ENCODE data around the gene POU3F1.

Gene POU3F1

DNA sequence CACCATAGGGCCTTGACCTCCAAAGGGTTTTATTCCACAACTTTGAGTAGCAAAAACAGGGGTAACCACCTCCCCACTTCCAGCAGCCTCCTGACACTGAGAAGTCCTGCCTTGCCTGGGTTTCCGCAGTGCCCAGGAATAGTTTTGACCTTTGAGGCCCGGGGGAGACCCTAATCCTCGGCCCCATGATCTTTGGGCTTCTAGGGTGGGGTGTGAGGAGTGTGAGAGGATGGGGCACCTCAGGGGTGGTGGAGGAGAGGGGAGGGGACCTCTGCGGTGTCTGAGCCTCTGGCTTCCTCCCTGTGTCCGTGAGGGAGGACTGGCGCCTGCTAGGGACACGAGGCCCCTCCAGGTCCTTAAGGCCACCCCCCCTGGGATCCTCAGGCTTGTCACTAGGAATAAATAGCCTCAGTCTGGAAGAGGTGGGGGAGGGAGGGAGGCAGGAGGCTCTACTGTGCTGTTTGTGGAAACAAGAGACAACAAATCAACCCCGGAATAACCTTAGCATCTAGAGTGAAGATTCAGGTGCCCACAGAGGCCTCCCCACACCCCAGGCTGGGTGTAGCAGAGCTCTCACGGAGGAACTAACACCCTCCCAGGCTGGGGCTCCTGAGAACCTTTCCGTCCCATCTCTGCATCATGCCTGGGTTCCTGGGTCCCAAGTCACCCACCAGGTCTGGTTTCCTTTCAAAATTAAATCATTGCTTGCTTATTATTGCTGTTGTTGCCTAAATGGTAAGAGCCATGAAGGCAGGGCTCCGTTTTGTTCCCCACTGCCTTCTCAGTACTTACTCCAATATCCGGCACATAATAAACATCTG is 40.4 kb downstream of the POU3F1 start:
- no peak for DNase-seq

DNA sequence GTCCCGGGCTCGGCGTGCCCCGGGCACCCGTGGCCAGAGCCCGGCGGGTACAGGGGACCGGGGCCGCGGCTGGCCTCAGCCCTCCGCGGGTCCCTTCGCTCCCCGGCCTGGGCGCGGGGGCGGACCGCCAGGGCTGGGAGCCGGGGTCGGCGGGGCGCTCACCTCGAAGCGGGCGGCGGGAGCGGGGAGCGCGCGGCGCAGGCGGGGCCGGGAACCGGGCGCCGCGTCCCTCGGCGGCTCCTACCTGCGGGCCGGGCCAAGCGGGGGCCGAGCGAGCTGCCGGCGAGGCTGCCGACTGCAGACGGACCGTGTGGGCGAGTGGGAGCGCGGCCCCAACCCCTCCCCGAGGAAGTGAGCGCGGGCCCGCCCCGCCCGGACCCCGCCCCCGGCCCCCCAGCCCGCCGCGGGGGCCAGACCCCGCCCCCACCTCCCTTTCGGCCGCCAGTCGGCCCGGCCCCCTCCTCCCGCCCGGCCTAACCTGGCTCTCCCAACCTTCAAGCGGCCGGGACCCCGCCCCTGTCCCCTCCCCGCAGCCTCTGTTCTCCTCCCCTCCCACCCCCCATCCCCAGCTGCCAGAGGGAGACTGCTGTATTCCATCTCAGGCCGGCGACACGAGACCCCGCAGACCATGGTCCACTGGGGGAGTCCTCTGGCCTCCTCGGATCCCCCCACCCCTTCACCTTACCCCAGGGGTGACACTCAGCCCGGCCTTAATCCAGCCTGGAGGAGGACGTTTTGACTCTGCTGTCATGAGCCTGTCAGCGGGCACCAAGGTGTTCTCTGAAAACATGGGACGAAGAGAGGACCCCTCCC is 41.2 kb downstream of the POU3F1 start, which contains the start of gene FHL3:
Gene FHL3, minus strand, starts transcription at position 320 of the 813 bp plus-strand sequence. CDS start 6,102 bp downstream, outside the sequence.
- peak in 3 of 58 donors; percentile 18 to 66 (median 32) for DNase-seq

DNA sequence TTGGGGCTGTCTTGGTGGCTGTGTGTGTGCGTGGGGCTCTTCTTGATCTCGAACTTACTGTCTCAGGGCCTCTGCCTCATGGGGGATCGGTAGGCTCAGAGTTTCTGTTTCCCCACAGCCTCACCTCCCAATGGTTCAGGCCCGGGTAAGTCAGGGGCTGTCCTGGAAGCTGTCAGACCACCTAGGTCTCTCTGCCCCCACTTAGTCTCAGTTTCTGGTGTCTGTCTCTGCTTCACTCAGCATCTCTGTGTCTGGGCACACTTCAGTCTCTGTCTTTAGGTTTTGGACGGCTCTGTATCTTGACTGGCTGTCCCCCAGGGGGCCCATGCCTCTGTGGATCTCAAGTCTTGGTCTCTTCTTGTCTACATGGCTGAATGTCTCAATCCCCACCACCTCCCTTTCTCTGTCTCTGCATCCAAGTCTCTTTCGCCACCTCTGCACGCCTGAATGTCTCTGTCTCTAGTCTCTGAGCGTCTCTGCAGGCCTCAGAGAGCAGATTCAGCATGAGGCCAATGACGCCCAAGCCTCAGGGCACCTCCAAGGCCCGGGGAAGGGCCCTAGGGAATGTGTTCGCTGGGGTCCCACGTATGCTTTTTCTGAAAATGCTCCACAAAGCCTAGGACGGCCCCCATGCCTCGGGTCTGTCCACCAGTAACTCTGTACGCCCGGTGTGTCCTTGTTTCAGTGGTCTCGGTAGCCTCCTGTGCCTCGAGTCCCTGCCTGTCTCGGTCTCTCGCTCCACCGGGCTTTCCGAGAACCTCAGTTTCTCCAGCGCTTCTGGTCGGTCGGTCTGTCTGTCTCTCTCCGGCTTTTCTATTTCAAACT is 42.1 kb downstream of the POU3F1 start:
- no peak for DNase-seq

DNA sequence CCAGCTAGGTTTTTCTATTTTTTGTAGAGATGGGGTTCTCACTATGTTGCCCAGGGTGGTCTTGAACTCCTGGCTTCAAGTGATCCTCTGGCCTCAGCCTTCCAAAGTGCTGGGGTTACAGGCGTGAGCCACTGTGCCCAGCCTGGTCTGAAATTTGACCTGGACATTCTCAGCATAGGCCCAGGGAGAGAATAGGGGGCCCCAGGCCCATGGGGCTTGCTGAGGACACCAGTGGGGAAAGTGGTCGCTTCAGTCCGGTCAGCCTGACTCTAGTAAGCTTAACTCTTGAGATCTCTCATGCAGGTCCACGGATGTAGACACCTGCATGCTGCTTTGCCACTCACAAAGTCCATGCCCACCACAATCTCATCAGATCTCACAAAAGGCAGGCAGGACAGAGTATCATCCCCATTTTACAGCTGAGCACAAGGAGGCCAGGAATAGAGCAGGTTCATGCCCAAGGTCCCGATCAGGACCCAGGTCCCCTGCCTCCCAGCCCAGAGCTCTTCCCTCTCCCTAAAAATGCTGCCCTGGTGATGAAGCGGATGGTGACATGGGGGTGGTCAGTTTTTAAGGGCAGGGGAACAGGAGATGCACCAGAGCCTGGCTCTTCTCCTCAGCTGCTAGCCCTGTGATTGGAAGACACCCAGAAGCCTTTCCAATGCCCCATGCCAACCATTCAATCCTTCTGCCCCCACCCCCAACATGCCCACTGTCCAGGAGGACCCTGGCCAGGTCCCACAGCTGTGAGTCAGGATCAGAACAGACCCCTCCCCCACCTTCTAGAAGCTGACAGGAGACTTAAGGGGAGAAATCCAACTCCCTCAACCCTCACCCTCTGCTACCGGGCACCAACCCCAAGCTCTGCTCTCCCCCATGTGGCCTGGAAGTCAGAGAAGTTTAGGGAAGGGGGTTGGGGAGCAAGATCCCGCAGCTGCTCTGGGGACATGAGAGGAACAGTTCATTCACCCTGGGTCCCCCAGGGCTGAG is 43.0 kb downstream of the POU3F1 start:
- peak in 8 of 58 donors; percentile 14 to 66 (median 38) for DNase-seq

DNA sequence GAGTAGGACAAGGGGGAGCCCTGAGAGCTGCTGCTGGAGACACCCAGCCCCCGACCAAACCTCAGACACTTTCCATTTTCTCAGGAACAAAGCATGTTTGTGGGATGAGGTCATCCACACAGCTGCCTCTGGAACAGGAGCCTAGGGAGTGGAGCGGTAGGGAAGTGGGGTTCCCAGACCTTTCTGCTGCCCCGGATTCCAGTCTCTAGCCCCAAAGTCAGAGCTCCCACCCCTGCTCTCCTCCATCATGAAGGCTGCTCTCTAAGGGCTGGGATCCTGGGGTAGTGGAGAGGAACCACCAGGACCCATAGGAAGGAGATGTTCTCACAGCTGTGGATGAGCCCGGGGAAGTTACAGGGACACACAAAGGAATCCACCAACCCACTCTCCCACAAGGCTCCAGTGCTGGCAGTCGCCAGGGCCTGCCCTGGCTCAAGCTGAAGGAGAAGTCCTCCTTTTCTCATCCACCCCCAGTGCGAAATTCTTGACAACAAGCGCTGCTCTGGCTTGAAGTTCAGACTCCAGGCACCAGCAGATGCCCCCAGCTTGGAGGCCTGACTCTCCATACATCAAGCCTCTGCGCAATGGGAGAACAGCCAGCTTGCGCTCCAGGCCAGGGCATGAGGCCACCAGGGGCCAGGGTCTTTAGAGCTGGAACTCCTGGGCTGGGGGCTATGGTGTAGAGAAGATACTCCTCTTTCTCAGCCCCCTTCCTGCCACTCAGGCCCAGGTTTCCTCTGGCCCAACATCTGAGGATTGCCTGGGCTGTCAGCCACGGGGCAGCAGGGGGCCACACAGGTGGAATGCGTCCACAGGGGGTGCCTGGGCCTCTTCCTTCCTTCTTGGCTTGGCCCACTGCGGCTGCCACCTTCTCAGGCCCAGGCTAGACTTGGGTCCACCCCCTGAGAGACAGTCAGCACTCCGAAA is 45.8 kb downstream of the POU3F1 start:
- DNase-seq, result no peak

DNA sequence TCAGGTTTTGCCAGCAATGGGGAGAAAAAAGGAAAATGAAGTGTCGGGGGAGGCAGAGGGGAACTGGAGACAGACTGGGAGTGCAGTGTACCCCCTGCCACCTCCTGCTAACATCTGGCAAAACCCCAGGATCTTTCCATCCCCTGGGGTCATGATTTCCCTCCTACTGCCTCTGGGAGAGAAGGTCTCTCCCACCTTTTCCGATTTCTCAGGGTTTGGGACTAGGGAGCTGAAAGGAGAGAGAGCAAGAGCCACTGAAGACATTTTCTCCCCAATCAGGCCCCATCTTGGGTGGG is 46.4 kb downstream of the POU3F1 start:
- no peak for DNase-seq

DNA sequence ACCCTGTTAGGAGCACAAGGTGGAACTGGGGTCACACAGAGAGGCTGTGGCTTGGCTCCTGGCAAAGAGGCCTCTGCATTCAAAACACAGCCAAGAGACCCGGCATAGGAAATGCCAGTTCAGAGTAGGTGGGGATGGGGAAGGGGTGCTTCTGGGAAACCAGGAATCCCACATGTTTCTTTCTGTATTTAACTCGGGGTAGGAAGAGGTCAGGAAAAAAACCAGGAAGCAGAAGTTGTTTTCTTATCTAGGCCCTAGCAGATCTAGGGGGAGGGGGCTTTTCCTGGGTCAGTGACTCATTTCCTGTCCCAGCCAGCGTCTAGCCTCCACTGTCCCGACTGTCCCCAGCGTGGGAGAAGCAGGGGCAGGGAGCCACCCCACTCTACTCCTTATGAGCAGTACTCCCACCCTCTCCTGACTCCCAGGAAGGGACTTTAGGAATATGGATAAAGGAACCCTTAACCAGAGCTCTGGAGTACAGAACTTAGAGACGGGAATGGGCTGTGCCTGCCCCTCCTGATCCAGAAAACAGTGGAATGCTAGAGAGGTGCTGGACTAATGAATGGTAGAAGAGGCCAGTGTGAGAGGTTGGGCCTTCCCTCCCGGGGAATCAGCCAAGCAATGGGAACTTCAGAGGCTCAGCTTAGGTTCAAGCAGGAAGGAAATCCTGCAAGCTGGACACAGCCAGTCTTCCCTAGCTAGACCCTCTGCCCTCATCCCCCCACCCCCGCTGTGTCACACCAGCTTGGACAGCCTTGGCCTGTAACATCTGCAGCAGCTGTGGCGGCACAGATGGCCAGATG is 47.0 kb downstream of the POU3F1 start:
- DNase-seq, result no peak

DNA sequence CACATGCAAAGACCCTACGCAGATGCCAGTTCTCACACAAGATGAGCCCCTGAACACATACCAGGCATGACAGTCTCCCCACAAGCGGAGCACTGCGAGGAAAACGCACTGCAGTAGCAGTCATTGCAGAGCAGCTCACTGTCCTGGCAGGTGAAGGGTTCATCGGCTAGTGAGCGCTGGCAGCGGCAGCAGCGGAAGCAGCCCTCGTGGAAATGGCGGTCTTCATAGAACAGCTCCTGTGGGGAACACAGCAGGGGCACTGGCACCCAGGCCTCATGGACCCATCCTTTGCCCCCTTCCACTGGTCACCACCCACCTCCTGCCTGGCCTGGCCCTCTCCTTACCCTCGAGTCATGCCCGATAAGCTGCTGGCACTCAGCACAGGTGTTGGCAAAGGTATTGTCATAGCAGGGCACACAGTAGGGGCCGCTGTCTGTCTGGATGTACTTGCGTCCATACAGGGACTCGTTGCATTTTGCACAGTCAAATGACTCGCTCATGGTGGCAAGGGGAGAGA is 47.6 kb downstream of the POU3F1 start:
- no peak for DNase-seq

DNA sequence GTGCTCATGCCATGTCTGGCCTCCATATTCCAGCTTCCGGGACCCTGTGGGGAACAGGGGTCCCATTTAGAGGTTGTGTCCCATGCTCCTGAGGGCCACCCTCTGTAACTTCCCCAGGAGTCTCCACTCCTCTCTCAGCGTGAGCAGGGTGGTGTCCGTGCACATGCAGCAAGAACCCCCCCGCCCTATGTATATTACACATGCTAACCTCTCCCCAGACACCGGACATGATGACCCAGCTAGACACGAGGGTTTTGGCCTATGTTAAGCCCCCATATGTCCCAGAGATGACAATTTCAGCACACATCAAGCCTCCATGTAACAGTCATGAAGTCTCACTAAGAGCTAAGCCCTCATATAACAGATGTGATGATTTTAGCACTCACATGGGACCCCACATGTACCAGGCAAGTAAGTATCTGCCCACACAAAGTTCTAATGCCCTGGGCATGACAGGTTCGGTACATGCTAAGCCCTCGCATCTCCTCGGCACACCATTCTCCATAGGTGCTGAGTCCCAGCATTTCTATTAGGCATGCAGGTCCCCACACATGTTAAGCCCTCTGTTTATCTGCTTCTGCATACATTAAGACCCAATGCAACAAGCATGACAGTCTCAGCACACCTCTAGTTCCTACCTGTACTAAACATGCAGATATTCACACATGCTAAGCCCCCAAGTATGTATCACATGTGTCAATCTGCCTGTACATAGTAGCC is 48.3 kb downstream of the POU3F1 start:
- no peak for DNase-seq

DNA sequence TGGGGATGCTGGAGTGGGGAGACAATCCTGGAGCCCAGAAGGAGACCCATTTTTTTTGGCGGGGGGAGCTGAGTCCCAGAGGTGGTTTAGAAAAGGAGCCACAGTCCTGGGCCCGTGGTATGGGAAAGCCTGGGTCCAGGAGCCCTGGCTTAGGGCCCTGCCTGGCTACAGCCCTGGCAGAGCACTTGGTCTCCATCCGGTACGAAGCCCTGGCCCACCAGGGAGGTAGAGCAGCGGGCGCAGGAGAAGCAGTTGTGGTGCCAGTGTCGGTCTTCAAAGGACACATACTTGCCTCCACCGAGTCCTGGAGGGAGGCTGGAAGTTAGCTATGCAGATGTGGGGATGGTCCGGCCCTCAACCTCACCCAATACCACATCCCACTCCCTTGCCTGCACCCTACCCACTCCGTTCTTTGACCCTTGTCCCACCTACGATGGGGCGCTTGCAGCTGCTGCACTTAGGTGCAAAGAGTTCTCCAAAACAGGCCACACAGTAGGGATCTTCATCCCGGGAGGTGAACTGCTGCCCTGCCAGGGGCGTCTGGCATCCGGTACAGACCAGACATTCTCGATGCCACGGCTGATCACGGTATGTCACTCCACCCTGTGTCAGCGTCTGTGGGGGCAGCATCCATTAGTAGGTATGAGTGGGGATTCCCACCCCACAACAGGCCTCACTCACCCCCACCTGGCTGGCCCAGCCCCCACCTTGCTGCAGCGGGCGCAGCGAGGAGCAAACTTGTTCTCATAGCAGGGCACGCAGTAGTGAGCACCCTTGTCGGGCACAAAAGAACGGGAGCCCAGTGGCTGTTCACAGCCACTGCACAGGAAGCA is 49.1 kb downstream of the POU3F1 start:
- no peak for DNase-seq

DNA sequence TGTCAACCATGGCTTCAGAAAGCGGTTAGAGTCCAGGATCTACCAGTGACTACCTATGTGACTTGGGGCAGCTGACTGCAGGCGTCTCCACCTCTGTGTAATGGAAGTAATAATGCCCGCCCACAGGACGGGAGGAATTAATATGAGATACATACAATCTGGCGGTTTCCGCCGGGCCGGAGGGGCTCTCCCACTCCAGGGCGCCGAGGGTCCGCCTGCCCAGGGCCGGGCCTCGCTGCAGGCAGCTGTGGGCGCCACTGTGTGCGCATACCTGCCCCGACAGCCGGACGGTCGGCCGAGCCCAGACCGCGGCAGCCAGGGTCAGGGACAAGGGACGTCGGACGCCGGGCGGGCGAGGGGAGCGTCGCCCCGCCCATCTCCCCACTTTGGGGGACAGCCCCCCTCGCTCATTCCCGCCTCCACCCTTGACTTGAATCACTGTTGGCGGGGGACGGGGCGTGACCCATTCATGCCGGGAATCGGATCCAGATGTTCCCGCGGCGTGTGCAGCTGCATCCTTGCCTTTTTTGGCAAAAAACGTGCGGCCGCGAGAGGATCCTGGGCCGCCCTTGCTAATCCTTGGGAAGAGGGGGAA is 50.7 kb downstream of the POU3F1 start:
- DNase-seq, result peak in 5 of 58 donors; percentile 29 to 48 (median 41)

DNA sequence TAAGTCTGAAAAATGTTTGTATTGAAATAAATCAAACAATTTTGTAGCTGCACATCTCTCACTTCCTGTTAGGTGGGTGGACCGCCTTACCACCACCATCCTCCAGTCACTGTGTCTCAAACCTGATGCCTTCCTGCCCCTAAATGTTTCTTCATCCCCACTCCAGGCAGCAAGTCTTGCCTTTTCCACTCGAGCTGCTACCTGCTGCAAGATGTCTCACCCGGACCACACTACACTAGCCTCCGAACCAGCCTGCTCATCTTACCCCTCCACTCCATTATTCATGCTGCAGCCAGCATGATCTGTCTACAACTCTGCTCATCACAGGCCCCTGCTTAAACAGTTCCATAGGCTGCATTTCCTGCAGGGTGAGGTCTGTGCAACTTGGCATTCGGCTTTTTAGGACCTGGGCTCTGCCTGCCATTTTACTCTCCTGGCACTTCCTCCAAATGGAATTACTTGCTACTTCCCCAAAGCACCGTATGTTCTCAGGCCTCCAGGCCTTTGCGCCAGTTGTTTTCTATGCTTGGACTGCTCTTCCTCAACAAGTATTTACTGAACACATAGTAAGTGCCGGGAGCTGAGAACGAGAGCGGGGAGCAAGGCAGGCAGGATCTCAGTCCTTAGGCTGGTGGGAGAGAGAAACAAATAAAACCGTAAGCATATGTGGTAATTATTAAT is 51.6 kb downstream of the POU3F1 start:
- no peak for DNase-seq
